HG03060 (cell line): ENCODE measurements around the gene TMEM134.
A peak's percentile ranks its signal among the peaks of the same experiment; 100 is the strongest.
"Not testable (repeated sequence)": the region's sequence is repeated elsewhere in the genome, so short reads cannot be mapped to it uniquely, and the experiment has no call there.

Experiments
- ATAC-seq: cut with Tn5 transposase; IDR thresholded peaks from one replicate; pipeline ENCODE4 v1.9.1; 2021; ENCODE audit warnings: low read depth, moderate number of reproducible peaks; ENCODE audit not compliant: unreplicated experiment

TMEM134 gene

DNA sequence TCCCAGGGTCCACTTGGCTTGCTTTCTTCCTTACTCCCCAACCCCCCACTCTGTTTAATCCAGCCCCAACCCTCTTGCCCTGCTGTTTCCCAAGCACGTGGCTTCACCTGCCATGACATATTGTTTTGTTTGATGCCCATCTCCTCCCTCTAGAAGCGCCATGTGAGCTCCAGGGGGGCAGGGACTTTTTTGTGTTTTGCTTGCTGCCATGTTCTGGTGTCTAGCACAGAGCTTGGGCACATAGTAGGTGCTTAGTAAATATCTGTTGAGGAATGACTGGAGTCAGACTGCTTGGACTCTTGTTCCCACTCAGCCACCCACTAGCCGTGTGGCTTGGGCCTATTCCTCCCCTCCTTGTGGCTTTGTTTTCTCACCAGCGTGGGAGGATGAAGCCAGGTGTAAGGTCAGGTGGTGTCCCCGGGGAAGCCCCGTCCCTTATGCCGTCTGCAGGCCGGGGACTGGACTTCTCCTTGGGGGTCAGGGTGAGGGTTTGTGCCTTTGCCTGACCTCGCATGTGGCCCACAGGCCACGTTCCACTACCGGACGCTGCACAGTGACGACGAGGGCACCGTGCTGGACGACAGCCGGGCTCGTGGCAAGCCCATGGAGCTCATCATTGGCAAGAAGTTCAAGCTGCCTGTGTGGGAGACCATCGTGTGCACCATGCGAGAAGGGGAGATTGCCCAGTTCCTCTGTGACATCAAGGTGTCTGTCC lies 17.6 kb upstream of the TMEM134 start:
- ATAC-seq = no peak

GRCh38 chr11:67485873-67486361 lies 16.9 kb upstream of the TMEM134 start:
- ATAC-seq = not testable (repeated sequence)

- ATAC-seq = no peak
Measured at GRCh38 chr11:67484847-67485311, 15.8 kb upstream of the TMEM134 start.

DNA sequence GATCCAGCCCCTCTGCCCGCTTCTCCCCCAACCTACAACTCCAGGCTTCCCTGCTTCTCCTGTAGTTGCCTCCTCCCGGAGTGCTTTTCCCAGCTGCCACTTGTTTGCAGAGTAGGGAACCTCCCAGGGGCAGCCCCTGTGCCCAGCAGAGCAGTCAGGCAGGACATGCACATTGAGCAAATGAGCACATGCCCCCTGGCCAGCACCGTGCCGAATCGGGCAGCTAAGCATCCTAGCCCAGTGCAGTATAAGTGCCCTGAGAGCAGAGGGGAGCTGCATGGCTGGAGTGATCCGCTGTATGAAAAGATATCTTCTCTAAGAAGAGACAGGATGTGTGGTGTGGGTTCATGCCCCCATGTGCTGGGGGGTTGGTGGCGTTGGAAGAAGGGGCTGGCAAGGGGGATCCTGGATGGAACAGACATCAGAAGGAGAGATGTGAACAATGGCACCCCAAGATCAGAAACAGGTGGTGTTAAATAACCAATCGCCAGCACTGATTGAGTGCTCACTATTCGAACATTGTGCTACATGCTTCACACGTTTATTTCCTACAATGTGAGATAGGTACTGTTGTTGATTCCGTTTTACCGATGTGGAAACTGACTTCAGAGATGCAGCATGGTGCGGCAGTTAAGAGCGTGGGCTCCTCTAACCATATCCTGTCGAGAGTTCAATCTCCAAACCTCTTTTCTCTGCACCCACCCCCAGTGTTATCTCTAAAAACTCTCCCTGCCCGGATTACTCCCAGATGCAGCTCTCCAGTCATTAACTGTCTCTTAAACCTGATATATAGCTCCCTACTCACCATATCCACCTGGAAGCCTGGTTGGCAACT lies 15.0 kb upstream of the TMEM134 start:
- no peak for ATAC-seq

DNA sequence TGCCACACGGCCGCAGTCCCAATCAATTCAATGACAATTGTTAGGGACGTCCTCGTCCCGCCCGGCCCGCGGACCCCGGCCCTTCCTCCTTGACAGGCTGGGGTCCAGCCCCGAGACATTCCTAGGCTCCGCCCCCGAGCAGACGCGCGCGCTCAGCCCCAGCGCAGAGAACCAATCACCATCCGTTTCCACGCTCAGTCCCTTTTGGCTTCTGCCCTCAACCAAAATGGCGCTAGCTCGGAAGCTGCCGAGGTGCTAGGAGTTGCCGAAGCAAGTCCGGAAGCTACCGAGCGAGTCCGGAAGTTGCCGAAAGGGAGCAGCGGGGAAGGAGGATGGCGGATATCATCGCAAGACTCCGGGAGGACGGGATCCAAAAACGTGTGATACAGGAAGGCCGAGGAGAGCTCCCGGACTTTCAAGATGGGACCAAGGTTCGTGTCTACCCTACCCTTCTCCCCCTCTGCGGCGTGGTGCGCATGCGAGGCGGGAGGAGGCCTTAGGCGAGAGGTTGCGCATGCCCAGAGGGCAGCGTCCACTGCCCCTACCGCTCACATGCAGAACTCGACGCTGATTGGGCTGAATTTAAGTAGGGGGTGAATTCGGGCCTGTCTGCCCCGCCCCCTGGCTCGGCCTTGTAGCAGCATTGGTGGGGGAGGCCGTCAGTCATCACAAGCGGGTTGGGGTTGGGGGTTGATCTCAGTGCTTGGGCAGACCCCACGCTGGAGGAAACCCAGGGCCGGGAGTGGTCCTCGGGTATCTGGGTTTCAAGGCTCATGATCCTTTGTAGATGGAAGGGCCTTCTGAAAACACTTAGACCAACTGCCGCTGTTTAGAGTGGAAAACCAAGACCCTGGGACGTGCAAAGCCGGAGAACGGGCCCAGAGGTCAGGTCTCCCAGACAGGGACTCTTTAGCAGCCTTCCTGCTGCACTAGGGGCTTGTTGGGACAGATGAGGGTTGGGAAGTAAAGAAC lies 14.1 kb upstream of the TMEM134 start, which contains the start of gene AIP:
Gene AIP (plus strand): TSS at position 200 of the 972 bp plus-strand sequence. CDS start 133 bp downstream, at position 333.
- ATAC-seq = peak; percentile 52

DNA sequence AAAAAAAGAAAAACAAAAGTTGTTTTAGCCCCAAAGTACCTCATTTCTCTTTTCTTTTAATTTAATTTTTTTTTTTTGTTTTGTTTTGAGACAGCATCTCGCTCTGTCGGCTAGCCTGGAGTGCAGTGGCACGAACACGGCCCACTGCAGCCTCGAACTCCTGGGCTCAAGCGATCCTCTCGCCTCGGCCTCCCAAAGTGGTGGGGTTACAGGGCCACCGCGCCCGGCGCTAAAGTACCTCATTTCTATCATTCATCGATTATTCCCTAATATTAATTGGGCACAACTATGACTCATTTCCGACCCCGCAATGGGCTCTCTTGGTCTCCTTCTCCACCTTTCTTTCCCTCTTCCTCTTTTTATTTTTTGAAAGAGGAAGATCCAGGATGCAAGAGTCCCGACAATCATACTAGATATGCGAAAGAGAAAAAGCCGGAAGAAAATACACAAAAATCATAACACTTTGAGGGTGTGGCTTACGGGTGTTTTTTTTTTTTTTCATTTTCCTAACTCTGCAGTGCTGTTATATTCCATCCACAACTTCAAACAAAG lies 13.3 kb upstream of the TMEM134 start:
- no peak for ATAC-seq

GRCh38 chr11:67477344-67478050 lies 8.4 kb upstream of the TMEM134 start:
- ATAC-seq = not testable (repeated sequence)

DNA sequence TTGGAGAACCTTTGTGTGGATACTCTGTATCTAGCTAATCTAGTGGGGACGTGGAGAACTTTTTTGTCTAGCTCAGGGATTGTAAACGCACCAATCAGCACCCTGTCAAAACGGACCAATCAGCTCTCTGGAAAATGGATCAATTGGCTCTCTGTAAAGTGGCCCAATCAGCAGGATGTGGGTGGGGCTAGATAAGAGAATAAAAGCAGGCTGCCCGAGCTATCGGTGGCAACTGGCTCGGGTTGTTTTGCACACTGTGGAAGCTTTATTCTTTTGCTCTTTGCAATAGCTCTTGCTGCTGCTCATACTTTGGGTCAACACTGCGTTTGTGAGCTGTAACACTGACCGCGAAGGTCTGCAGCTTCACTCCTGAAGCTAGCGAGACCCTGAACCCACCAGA lies 7.6 kb upstream of the TMEM134 start:
- not testable (repeated sequence) for ATAC-seq

DNA sequence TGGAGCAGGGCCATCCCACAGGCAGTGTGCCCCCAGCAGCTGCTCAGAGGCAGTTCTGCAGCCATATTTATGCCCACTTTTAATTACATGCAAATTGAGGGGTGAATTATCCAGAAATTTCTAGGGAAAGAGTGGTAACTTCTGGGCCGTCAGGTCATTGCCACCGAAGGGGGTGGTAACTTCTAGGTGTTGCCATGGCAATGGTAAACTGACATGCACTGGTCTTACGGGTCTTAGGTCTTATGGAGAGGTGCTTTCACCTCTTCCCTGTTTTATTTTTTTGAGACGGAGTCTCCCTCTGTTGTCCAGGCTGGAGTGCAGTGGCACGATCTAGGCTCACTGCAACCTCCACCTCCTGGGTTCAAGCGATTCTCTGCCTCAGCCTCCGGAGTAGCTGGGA lies 3.8 kb upstream of the TMEM134 start:
- no peak for ATAC-seq

- ATAC-seq = no peak
Measured at GRCh38 chr11:67470337-67471002, 1.4 kb upstream of the TMEM134 start.

DNA sequence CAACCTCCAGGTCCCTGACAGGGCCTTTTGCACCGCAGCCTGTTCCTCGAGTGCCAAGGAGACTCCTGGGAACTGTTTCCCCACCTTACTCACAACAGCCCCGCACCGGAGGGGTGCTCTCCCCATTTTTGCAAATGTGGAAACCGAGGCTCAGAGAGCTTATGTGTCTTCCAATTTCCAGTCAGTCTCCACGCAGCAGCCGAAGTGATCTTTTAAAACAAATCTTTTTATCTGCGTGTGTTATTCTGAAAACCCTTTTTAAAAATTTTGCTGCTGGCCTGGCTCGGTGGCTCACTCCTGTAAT lies 409 bp upstream of the TMEM134 start:
- no peak for ATAC-seq

DNA sequence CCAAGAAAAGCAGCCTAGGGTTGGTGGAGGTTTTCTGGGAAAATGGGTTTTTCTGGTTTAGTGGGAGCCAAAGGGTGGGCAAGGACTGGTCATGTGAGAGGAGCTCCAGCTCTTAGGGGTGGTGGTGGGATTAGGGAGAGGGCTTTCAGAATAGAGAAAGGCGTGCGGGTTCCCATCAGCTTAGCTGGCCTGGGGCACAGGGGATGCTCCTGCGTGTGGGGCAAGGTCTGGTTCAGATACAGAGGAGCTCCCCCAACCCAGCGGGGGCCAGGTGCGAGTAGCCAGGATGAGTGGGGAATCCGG lies 644 bp downstream of the TMEM134 start:
- ATAC-seq = no peak

DNA sequence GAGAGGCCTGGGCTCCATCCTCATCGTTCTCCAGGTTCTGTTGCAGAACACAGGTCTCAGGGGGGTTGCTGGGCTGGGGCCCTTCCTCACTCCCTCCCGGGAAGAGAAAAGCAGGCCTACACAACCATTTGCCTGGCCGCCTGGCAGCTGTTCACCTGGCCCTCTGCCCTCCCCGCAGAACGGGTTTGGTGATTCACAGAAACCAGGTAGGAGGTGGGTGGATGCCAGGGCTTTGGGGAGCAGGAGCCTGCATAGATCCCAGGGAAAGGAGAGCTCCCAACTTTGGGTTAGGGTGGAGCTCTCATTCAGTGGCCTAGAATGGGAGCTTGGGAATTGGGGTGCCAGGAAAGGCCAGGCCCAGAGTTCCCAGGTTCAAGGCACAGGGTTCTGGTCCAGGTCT lies 995 bp downstream of the TMEM134 start:
- ATAC-seq = no peak

- no peak for ATAC-seq
Measured at GRCh38 chr11:67466962-67467771, 1.9 kb downstream of the TMEM134 start.

DNA sequence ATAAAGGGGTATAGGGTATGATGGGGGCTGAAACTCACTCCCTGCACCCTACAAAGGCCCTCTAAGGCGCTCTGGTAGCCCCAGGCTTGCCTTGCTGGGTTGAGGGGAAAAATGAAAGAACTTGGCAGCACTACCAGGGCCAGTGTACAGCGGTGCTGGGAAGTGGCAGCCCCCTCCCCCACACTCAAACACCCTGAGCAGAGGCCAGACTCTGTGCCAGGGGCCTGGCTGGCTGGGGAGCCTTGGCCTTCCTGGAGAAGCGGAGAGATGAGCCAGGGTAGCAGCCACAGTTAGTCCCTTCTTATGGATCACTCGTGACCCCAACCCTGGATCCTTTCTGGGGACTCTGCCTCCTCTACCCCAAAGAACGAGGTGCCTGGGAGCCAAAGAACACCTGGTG lies 2.7 kb downstream of the TMEM134 start:
- no peak for ATAC-seq

- not testable (repeated sequence) for ATAC-seq
Measured at GRCh38 chr11:67465530-67465929, 3.5 kb downstream of the TMEM134 start.

DNA sequence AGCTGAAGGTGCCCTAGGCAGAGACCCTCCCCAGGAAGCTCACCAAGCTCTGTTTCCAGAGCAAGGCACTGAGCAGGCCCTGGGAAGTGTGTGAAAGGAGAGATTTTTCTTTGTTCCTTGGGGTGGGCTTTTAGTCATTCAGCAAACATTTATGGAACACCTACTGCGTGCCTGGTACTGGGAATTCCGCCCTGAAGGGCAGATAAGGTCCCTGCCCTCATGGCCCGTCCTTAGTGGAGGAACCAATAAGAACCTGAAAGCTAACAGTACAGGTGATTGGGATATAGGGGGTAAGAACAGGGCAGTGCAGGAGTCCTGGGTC lies 3.9 kb downstream of the TMEM134 start:
- no peak for ATAC-seq

DNA sequence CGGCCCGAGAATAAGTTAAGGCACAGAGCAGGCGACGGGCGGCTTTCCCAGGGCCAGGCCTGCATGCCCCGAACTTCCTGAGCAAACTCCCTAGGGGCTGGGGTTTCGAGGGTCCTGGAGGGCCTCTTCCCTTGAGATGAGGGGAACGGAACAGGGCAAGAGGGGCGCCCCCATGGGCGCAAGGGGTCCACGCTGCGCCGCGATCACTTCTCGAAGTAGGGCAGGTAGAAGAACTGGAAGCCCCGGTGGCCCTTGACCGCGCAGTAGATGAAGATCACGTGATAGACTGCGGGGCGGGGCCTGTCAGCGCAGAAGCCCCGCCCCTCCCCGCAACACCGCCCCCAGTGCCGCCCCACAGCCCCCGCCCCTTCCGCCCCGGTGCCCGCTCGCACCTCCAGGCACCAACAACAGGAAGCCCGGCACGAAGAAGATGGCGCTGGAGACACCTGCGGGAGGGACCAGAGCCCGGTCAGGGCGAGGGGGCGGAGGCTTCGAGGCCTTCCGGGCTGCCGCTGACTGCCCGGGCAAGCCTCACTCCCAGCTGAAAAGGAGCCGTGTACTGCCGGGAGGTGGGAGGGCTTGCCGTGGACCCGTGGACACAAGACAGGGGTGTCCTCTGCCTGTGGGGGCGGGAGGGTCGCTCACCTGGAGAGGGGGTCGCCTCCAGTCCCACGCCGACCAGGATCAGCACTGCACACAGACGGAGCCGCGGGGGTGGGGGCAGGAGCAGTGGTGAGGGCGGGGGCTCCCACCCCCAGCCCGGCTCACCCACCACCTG lies 4.5 kb downstream of the TMEM134 start:
- no peak for ATAC-seq
